BLaER1 (cell line): ENCODE data around the gene WNT9A.

Experiments used
- H3K27ac ChIP-seq: shearing (Covaris generic); formaldehyde crosslinking; 2 replicates; pipeline ENCODE4 v1.8.1; 2022
- H3K27me3 ChIP-seq: shearing (Covaris generic); formaldehyde crosslinking; 2 replicates; pipeline ENCODE4 v1.8.1; 2022
- H3K36me3 ChIP-seq: shearing (Covaris generic); formaldehyde crosslinking; 2 replicates; pipeline ENCODE4 v1.8.1; 2022
- H3K4me1 ChIP-seq: shearing (Covaris generic); formaldehyde crosslinking; 2 replicates; pipeline ENCODE4 v1.8.1; 2022
- H3K4me2 ChIP-seq: shearing (Covaris generic); formaldehyde crosslinking; 2 replicates; pipeline ENCODE4 v1.8.1; 2022
- H3K4me3 ChIP-seq: shearing (Covaris generic); formaldehyde crosslinking; 2 replicates; pipeline ENCODE4 v1.8.1; 2022
- H3K9ac ChIP-seq: shearing (Covaris generic); formaldehyde crosslinking; 2 replicates; pipeline ENCODE4 v1.8.1; 2022
- H3K9me3 ChIP-seq: shearing (Covaris generic); formaldehyde crosslinking; 2 replicates; pipeline ENCODE4 v1.8.1; 2022
- H4K20me1 ChIP-seq: shearing (Covaris generic); formaldehyde crosslinking; 2 replicates; pipeline ENCODE4 v1.8.1; 2022
- Cebpa-rat ChIP-seq: shearing (Covaris generic); IDR thresholded peaks from 2 replicates; pipeline ENCODE4 v1.8.1; 2022

Gene WNT9A

GRCh38 chr1:227895828-227896685, 51.7 kb downstream of the WNT9A start:
- no peak overlapping the region for H3K4me3 ChIP-seq
- no peaks in the 10 kb centered on the region for H3K4me1 ChIP-seq
- H3K27me3 ChIP-seq = no peaks in the 10 kb centered on the region
- H3K4me2 ChIP-seq = no peak overlapping the region
- no peak overlapping the region for H3K9ac ChIP-seq
- no peaks in the 10 kb centered on the region for H4K20me1 ChIP-seq
- H3K36me3 ChIP-seq = no peaks in the 10 kb centered on the region
- no peak overlapping the region for H3K27ac ChIP-seq
- TF ChIP-seq Cebpa-rat = no peak
- no peaks in the 10 kb centered on the region for H3K9me3 ChIP-seq

DNA sequence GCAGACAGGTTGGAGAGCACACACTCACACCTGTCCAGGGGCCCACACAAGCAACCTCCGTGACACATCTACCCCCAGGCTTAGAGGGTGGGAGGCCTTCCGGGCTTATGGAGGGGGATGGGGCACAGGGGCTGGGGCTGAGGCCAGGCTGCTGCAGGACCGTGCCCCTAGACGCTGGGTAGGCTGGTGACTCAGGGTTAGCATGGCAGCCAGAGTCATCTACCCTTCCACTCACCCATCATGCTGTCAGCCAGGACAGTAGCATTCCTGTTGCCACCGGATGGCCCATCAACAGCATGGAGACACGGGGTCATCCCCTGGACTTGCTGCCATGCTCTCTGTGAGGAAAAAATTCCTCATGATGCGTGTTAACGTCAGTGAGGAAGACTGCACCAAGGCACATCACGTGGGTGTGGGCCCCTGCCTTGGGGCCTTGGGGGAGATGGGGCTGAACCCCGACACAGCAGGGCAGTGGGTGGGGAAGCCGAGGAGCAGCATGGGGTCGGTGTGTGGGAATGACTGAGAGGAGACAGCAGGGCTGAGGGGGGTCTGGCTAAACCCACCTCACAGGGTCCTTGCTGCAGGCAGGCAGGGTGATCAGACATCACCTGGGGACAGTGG, 52.8 kb downstream of the WNT9A start:
- H3K9ac ChIP-seq = no peak overlapping the region
- H3K27me3 ChIP-seq = no peaks in the 10 kb centered on the region
- TF ChIP-seq Cebpa-rat = no peak
- H3K4me2 ChIP-seq = no peak overlapping the region
- H3K27ac ChIP-seq = no peak overlapping the region
- H3K4me3 ChIP-seq = no peak overlapping the region
- H3K4me1 ChIP-seq = no peaks in the 10 kb centered on the region
- H3K9me3 ChIP-seq = no peaks in the 10 kb centered on the region
- no peaks in the 10 kb centered on the region for H4K20me1 ChIP-seq
- no peaks in the 10 kb centered on the region for H3K36me3 ChIP-seq

DNA sequence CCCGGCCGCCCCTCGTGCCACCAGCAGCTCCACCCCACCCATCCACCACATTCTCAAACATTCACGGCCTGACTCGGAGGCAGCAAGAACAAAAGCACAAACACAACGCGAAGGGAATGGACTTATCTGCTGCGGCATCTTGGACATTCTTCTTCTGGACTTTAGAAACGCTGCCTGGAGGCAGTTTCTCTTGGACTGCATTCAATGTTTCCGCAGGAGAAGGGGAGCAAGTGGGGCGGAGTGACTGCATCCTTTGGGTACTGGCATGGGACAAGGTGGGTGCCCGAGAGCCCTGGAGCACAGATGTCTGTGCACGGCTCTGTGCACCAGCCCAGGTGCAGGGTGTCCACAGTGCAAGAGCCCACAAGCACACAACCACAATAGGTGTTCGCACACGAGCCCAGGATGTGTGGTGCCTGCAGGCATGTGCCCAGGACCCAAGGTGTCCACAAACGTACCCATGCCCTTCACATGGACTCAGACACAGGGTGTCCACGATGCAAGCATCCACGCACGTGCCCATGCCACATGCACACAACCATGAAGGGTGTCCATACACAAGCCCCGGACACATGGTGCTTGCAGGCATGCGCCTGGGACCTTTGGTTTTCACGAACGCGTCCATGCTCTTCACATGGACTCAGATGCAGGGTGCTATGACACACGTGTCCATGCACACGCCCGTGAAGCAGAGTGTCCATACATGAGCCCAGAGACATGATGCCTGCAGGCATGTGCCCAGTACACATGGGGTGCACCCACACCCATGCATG, 53.6 kb downstream of the WNT9A start:
- Histone ChIP-seq H3K4me1 (no peaks in the 10 kb centered on the region), H3K27ac (no peak overlapping the region), H3K9me3 (no peaks in the 10 kb centered on the region), H4K20me1 (no peaks in the 10 kb centered on the region), H3K9ac (no peak overlapping the region), H3K4me2 (no peak overlapping the region), H3K27me3 (no peaks in the 10 kb centered on the region), H3K36me3 (no peaks in the 10 kb centered on the region), H3K4me3 (no peak overlapping the region)
- no peak for TF ChIP-seq Cebpa-rat

GRCh38 chr1:227893300-227893948, 54.3 kb downstream of the WNT9A start:
- Histone ChIP-seq H4K20me1 (no peaks in the 10 kb centered on the region), H3K4me1 (no peaks in the 10 kb centered on the region; the same call in 1 of the 2 replicates), H3K9me3 (no peaks in the 10 kb centered on the region), H3K4me2 (no peak overlapping the region), H3K36me3 (no peaks in the 10 kb centered on the region), H3K9ac (no peak overlapping the region), H3K27ac (no peak overlapping the region), H3K4me3 (no peak overlapping the region), H3K27me3 (no peaks in the 10 kb centered on the region)
- TF ChIP-seq Cebpa-rat = no peak

DNA sequence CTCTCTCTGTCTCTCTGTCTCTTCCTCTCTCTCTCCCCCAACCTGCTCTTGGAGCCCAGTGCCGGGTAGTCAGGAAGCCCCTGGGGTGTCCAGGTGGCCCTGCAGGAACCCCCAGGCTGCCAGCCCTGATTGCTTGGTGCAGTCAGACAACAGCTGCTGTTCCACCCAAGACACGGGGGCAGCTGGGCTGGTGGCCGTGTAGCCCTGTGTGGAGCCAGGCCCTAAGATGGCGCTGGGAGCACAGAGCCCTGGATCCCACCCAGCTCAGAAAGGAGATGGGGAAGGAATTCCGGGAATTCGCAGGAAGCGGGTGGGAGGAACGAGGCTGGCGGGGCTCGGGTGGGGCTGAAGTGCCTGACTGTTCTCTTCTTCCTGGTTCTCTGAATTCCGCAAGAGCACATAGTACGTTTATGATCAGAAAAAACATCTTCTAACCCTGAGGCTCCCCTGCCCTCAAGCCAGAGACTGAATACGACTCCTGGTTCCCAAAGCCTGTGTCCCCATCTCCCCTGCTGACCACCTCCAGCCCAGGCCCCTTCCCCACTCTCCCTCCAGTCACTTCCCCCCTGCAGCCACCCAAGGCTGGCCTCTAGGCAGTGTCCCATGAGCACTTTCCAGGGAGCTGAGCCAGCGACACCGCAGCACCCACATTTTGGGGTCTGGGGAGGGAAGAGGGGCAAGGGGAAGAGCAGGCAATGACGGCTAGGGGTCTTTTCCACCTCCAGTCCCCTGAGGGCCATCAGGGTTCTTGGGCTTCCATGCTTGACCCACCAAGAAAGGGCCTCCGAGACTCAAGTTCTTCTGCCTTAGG, 55.0 kb downstream of the WNT9A start:
- Histone ChIP-seq H3K36me3 (no peaks in the 10 kb centered on the region), H3K27ac (no peak overlapping the region), H3K4me1 (peaks cover 5% of the 10 kb centered on the region; the same call in 1 of the 2 replicates), H3K9ac (no peak overlapping the region), H3K9me3 (no peaks in the 10 kb centered on the region), H3K4me2 (no peak overlapping the region), H3K27me3 (no peaks in the 10 kb centered on the region), H4K20me1 (no peaks in the 10 kb centered on the region), H3K4me3 (no peak overlapping the region)
- no peak for TF ChIP-seq Cebpa-rat

DNA sequence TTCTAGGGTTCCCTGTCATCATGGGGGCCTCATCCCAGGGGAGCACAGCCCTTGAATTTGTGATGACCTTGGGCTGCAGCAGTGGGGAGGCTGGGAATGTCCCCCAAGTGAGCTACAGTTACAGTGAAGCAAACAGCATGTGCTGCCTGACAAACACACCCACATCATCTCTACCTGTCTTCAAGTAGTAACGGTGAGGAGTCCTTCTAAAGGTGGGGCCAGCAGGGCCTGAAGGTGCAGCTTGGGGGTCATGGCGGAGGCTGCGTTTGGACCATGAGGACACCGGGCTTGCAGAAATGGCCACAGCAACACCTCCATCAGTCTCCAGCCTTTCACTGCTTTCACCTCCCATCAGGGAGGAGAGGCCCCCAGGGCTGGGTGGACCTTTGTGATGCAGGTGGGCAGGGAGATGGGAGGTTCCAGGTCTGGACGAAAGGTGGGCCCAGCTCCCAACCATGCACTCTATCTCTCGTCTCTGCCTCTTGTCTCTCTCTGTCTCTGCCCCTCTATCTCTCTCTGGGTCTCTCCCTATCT, 55.7 kb downstream of the WNT9A start:
- Histone ChIP-seq H3K36me3 (no peaks in the 10 kb centered on the region), H3K4me2 (no peak overlapping the region), H4K20me1 (no peaks in the 10 kb centered on the region), H3K9ac (no peak overlapping the region), H3K27me3 (no peaks in the 10 kb centered on the region), H3K4me1 (peaks cover 6% of the 10 kb centered on the region; the same call in 1 of the 2 replicates), H3K27ac (no peak overlapping the region), H3K9me3 (no peaks in the 10 kb centered on the region), H3K4me3 (no peak overlapping the region)
- TF ChIP-seq Cebpa-rat = no peak

GRCh38 chr1:227891223-227891954, 56.3 kb downstream of the WNT9A start:
- H3K4me3 ChIP-seq = no peak overlapping the region
- no peaks in the 10 kb centered on the region for H3K36me3 ChIP-seq
- no peaks in the 10 kb centered on the region for H3K27me3 ChIP-seq
- TF ChIP-seq Cebpa-rat = no peak
- H3K4me1 ChIP-seq = peaks cover 6% of the 10 kb centered on the region; the same call in 1 of the 2 replicates
- no peaks in the 10 kb centered on the region for H3K9me3 ChIP-seq
- no peak overlapping the region for H3K4me2 ChIP-seq
- no peak overlapping the region for H3K9ac ChIP-seq
- no peaks in the 10 kb centered on the region for H4K20me1 ChIP-seq
- H3K27ac ChIP-seq = no peak overlapping the region

DNA sequence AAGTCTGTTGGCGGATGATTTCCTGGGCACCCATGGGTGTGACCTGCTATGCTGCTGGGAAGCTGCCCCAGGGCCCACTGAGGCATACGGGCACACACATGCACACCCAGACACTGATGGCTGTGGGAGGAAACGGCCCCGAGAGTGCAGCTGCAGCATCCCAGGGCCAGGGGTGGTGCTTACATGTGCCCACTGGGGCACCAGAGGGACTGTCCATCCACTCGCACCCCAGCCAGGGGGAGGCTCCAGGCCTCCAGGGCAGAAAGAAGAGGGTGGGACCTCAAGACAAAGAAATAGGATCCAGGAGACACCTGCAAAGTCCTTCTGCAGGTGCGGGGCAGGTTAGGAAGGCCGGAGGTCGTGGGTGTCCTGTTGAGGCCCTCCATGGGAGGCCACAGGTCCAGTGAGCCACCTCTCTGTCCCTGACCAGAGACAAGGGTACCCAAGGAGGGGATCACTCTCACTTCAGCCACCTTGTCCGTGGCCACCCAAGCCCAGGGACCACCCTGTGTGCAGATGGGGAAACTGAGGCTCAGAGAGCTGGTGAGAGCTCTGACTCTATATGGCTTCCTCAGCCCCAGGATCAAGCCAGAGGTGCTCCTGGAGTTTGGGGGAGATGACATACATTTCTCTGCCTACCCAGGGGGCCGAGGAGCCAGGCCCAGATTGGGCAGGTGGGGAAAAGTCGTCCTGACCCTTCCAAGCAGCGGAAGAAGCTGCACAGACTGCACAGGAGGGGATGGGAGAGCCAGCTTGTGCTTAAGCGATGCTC, 57.1 kb downstream of the WNT9A start:
- no peaks in the 10 kb centered on the region for H3K36me3 ChIP-seq
- H3K4me1 ChIP-seq = peaks cover 6% of the 10 kb centered on the region; the same call in 1 of the 2 replicates
- no peak overlapping the region for H3K27ac ChIP-seq
- no peak overlapping the region for H3K9ac ChIP-seq
- no peaks in the 10 kb centered on the region for H3K9me3 ChIP-seq
- no peaks in the 10 kb centered on the region for H4K20me1 ChIP-seq
- no peak overlapping the region for H3K4me2 ChIP-seq
- no peak for TF ChIP-seq Cebpa-rat
- H3K27me3 ChIP-seq = no peaks in the 10 kb centered on the region
- no peak overlapping the region for H3K4me3 ChIP-seq
